CD4-positive, alpha-beta T cell (primary cell): ENCODE results near the gene RASGRF2. TPM values are rescaled to one million over a fixed set of nuclear protein-coding genes. Genes with fewer than 3 reads are reported as not detected.

Experiments used
- ATAC-seq: fragments of 200-7000 bp; cut with Tn5 transposase; one replicate; pipeline ENCODE4 v1.10.0; 2022; ENCODE audit warnings: mild to moderate bottlenecking; ENCODE audit not compliant: poor library complexity
- CTCF ChIA-PET: fragments of 350-600 bp; sonication (Branson Sonifier 250); formaldehyde crosslinking; loops from one replicate; lab custom pipeline; 2021; ENCODE audit warnings: antibody characterized with exemption, inconsistent platforms; lab: Charles Lee
- POLR2A ChIA-PET: fragments of 350-600 bp; sonication (Branson Sonifier 250); formaldehyde crosslinking; loops from one replicate; lab custom pipeline; 2021; ENCODE audit warnings: antibody characterized with exemption, inconsistent platforms; lab: Charles Lee
- DNase-seq, 14 experiments: peaks; one replicate each; pipeline ENCODE4 v3.0.0-alpha.2; 2013 to 2020; ENCODE audit warnings: mixed read lengths in 2 of 14
- H3K27ac ChIP-seq, 2 donors: one replicate each; pipeline versions ENCODE4 v1.5.1 to v1.7.0; 2013; ENCODE audit warnings: low read length in 2 of 2, low read depth in 1 of 2, mild to moderate bottlenecking in 1 of 2
- H3K27me3 ChIP-seq, 2 experiments: 1 replicate in 1 of 2; 2 replicates in 1 of 2; pipeline versions ENCODE4 v1.6.1 to v1.7.0; 2013; ENCODE audit warnings: low read length in 2 of 2, control low read depth in 1 of 2, mild to moderate bottlenecking in 1 of 2, moderate library complexity in 1 of 2; ENCODE audit not compliant: insufficient read depth in 2 of 2, control insufficient read depth in 1 of 2
- H3K36me3 ChIP-seq: one replicate; pipeline ENCODE4 v1.6.1; 2013; ENCODE audit warnings: low read length, control low read depth; ENCODE audit not compliant: insufficient read depth
- H3K4me1 ChIP-seq: one replicate; pipeline ENCODE4 v1.6.1; 2013; ENCODE audit warnings: low read length, control low read depth; ENCODE audit not compliant: insufficient read depth
- H3K4me3 ChIP-seq: one replicate; pipeline ENCODE4 v1.5.1; 2013; ENCODE audit warnings: mild to moderate bottlenecking, low read length, moderate library complexity
- H3K9me3 ChIP-seq, 2 experiments: 1 replicate in 1 of 2; 2 replicates in 1 of 2; pipeline versions ENCODE4 v1.6.1 to v1.7.0; 2013; ENCODE audit warnings: low read length in 2 of 2, mild to moderate bottlenecking in 2 of 2, control low read depth in 1 of 2, moderate library complexity in 1 of 2; ENCODE audit not compliant: control insufficient read depth in 1 of 2, insufficient read depth in 1 of 2
- H3K27ac Mint-ChIP-seq: one replicate; pipeline ENCODE4 v1.8.0; 2020; ENCODE audit warnings: mixed read lengths
- H3K27me3 Mint-ChIP-seq: one replicate; pipeline ENCODE4 v1.8.0; 2021; ENCODE audit warnings: mixed read lengths
- H3K36me3 Mint-ChIP-seq: one replicate; pipeline ENCODE4 v1.8.0; 2021; ENCODE audit warnings: low read depth, mixed read lengths
- H3K4me1 Mint-ChIP-seq: one replicate; pipeline ENCODE4 v1.8.0; 2021; ENCODE audit warnings: low read depth, mixed read lengths
- H3K4me3 Mint-ChIP-seq: one replicate; pipeline ENCODE4 v1.8.0; 2020; ENCODE audit warnings: mild to moderate bottlenecking, mixed read lengths
- H3K9me3 Mint-ChIP-seq: one replicate; pipeline ENCODE4 v1.8.0; 2020; ENCODE audit warnings: mixed read lengths
- intact Hi-C, 2 experiments: fragments of 100-400 bp; cut with DNase I in 1 of 2; cut with micrococcal nuclease in 1 of 2; formaldehyde crosslinking; loops; one replicate each; pipeline versions ENCODE4 v1.15.1 to v1.9.0; 2023 to 2025; cut with DNase I, micrococcal nuclease
- total RNA-seq, 174 experiments: library from RNA in 2 of 174; stranded (reverse) in 2 of 174; gene quantifications; one replicate each; pipeline ENCODE4 v1.2.3 and lab custom pipeline; 2021 to 2026
- TF ChIP-seq, protein P1 (sequence below): fragments of 200-600 bp; IDR thresholded peaks from one replicate; pipeline ENCODE4 v1.8.0; 2022; ENCODE audit warnings: antibody characterized with exemption, mild to moderate bottlenecking

Gene RASGRF2
- total RNA-seq, 2 experiments from 2014 or later = 21.9 to 24.9 TPM

DNA sequence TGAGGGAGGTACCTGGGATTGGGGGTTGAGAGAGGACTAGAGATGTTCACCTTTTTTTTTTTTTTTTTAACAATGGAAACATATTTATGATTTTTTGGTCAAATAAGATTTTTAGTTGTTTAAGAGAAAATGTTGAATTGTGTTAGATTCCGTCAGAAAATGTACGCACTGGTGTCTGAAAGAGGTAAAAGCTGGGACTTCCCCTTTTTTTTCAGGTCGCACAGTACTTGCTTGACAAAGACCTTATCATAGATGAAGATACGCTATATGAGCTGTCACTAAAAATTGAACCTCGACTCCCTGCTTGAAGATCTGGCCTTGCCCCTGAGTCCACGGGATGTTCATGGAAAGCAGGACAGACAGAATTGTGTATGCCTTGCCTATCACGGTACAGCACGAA lies 265.3 kb downstream of the RASGRF2 start:
- no peaks in the 10 kb centered on the region for H3K9me3 ChIP-seq
- POLR2A ChIA-PET = no interaction called here
- no peak for DNase-seq
- TF ChIP-seq, protein P1, sequence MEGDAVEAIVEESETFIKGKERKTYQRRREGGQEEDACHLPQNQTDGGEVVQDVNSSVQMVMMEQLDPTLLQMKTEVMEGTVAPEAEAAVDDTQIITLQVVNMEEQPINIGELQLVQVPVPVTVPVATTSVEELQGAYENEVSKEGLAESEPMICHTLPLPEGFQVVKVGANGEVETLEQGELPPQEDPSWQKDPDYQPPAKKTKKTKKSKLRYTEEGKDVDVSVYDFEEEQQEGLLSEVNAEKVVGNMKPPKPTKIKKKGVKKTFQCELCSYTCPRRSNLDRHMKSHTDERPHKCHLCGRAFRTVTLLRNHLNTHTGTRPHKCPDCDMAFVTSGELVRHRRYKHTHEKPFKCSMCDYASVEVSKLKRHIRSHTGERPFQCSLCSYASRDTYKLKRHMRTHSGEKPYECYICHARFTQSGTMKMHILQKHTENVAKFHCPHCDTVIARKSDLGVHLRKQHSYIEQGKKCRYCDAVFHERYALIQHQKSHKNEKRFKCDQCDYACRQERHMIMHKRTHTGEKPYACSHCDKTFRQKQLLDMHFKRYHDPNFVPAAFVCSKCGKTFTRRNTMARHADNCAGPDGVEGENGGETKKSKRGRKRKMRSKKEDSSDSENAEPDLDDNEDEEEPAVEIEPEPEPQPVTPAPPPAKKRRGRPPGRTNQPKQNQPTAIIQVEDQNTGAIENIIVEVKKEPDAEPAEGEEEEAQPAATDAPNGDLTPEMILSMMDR = no peak
- H3K27me3 ChIP-seq = no peaks in the 10 kb centered on the region
- Mint-ChIP-seq H3K36me3 (peaks cover 51% of the 10 kb centered on the region), H3K4me3 (no peak overlapping the region), H3K9me3 (no peaks in the 10 kb centered on the region), H3K27me3 (no peaks in the 10 kb centered on the region), H3K4me1 (no peaks in the 10 kb centered on the region), H3K27ac (no peak overlapping the region)
- no peak overlapping the region for H3K27ac ChIP-seq
- H3K4me1 ChIP-seq = no peaks in the 10 kb centered on the region
- intact Hi-C loops = no loop called here
- H3K36me3 ChIP-seq = peaks cover 16% of the 10 kb centered on the region
- H3K4me3 ChIP-seq = no peak overlapping the region
- CTCF ChIA-PET = no interaction called here
- ATAC-seq = no peak

DNA sequence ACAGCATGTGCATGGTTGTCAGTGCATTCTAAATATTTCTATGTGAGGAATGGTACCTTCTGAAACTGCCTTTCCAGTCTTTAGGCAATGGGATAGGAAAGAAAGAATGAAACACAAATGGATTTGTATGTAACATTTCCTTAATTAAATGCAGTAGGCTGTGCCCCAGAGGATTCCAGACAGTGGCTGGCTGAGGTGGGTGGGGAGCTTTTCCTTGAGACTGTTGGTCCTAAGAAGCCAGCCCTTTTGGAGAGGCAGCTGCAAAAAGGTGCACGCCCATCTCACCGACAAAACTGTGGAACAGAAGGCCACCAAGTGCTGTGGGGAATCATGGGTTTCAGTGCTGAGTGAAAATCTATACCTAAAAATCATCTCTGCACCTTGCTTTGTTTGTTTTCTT lies 266.1 kb downstream of the RASGRF2 start:
- no peak overlapping the region for H3K27ac ChIP-seq
- no peaks in the 10 kb centered on the region for H3K27me3 ChIP-seq
- H3K27me3 Mint-ChIP-seq = no peaks in the 10 kb centered on the region
- no peak for ATAC-seq
- intact Hi-C loops = no loop called here
- ChIA-PET POLR2A (no interaction called here), CTCF (no interaction called here)
- TF ChIP-seq, protein P1 = no peak
- no peak overlapping the region for H3K4me3 ChIP-seq
- H3K4me1 ChIP-seq = no peaks in the 10 kb centered on the region
- H3K27ac Mint-ChIP-seq = no peak overlapping the region
- peaks cover 12% of the 10 kb centered on the region for H3K36me3 ChIP-seq
- H3K4me1 Mint-ChIP-seq = no peaks in the 10 kb centered on the region
- H3K4me3 Mint-ChIP-seq = no peak overlapping the region
- DNase-seq = no peak
- no peaks in the 10 kb centered on the region for H3K9me3 ChIP-seq
- H3K36me3 Mint-ChIP-seq = peaks cover 43% of the 10 kb centered on the region
- H3K9me3 Mint-ChIP-seq = no peaks in the 10 kb centered on the region

DNA sequence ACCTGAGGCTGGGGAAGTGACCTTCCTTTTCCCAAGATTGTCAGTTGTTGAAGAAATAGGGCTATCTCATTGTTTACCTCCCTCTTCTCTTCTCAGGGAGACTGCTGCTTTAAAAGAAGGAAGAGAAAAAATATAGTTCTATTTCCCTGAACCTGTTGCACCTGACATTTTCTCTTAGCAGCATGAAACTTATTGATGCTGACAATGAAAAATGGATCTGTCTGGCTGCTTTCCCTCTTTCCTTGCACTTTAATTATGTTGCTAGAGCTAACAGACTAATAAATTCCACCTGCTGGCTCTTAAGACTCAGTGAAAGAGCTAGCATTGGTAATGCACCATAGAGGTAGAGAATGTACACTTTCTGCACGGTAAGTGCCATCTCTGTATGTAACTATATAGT lies 266.8 kb downstream of the RASGRF2 start:
- ATAC-seq (no peak), DNase-seq (no peak)
- ChIA-PET POLR2A (no interaction called here), CTCF (no interaction called here)
- Histone ChIP-seq H3K27me3 (no peaks in the 10 kb centered on the region), H3K27ac (no peak overlapping the region), H3K4me3 (no peak overlapping the region), H3K9me3 (no peaks in the 10 kb centered on the region), H3K36me3 (peaks cover 12% of the 10 kb centered on the region), H3K4me1 (no peaks in the 10 kb centered on the region)
- H3K9me3 Mint-ChIP-seq = no peaks in the 10 kb centered on the region
- peaks cover 41% of the 10 kb centered on the region for H3K36me3 Mint-ChIP-seq
- H3K4me3 Mint-ChIP-seq = no peak overlapping the region
- intact Hi-C loops = no loop called here
- no peaks in the 10 kb centered on the region for H3K27me3 Mint-ChIP-seq
- H3K4me1 Mint-ChIP-seq = no peaks in the 10 kb centered on the region
- TF ChIP-seq, protein P1 = no peak
- H3K27ac Mint-ChIP-seq = no peak overlapping the region
